ENCODE data around the gene PDE7B. TPM values are rescaled to one million over a fixed set of nuclear protein-coding genes. Genes with fewer than 3 reads are reported as not detected.

The PDE7B gene
- total and polyA plus RNA-seq, 9 of the 15 experiments (the other 6 are each of a cell fraction or from before 2014, with no cell fraction given), result 0.01 TPM; not detected in 8

GRCh38 chr6:136067731-136068341 lies 216.3 kb downstream of the PDE7B start (continued):
- no peak for TF ChIP-seq MNT (conservative IDR thresholded peaks at IDR 0.05)
- no peak for TF ChIP-seq PTBP1 (IDR thresholded peaks at IDR 0.05; ENCODE audit: low read depth, low read length)
- no peak for TF ChIP-seq SMARCE1 (IDR thresholded peaks at IDR 0.05)
- no peak for TF ChIP-seq THRA (IDR thresholded peaks at IDR 0.05)
- no peak for TF ChIP-seq SRSF3 (IDR thresholded peaks at IDR 0.05; ENCODE audit: insufficient read depth, low read length)

- DNase-seq (ENCODE audit: extremely low read depth in 1 of 4, low spot score in 3 of 4) (no peak), FAIRE-seq (no peak), ATAC-seq (no peak)
- no peaks in the 10 kb centered on the region for H3K4me1 ChIP-seq (replicated peaks in 1 of 2; ENCODE audit: control insufficient read depth in 2 of 2, insufficient read depth in 2 of 2, low read length in 2 of 2)
- BruUV-seq (replicated peaks), result no TSS peak
- no peaks in the 10 kb centered on the region for H3K9me3 ChIP-seq (replicated peaks; ENCODE audit: control insufficient read depth, insufficient read depth, low read depth, low read length)
- H3K79me2 ChIP-seq (ENCODE audit: control insufficient read depth, insufficient read depth, low read length), result no peaks in the 10 kb centered on the region
- in situ Hi-C loops (cut with MboI) (no loop called here), intact Hi-C loops (cut with micrococcal nuclease) (no loop called here)
- H4K20me1 ChIP-seq (replicated peaks; ENCODE audit: control insufficient read depth, insufficient read depth, low read length), result no peaks in the 10 kb centered on the region
- H3K9me1 ChIP-seq (ENCODE audit: control insufficient read depth, insufficient read depth, low read length), result no peaks in the 10 kb centered on the region
- ChIA-PET CTCF (ENCODE audit: low intra/inter-chr PET ratio) (no interaction called here), POLR2A (no interaction called here)
- H2AFZ ChIP-seq (ENCODE audit: low read depth, low read length), result no peak overlapping the region
- WGBS (ENCODE audit: insufficient coverage, low coverage, missing lambda C conversion rate), result 7% methylated on average over 2 of the region's 2 CpGs
- no peak overlapping the region for H3K4me3 ChIP-seq
- H3K36me3 ChIP-seq (ENCODE audit: control insufficient read depth, insufficient read depth, low read length), result no peaks in the 10 kb centered on the region
- no peak overlapping the region for H3K9ac ChIP-seq (ENCODE audit: insufficient read depth in 1 of 2, low read depth in 2 of 2, low read length in 2 of 2)
- no peak overlapping the region for H3K4me2 ChIP-seq (ENCODE audit: insufficient read depth, low read length)
- no peak overlapping the region for H3K27ac ChIP-seq (ENCODE audit: extremely low read depth, low read depth, low read length)
- peaks cover 2 to 11% of the 10 kb centered on the region in 2 experiments; a peak in 2 of 5 replicates for H3K27me3 ChIP-seq (ENCODE audit: control insufficient read depth in 2 of 2, insufficient read depth in 2 of 2, low read length in 2 of 2)
- TF ChIP-seq SP2 (IDR thresholded peaks at IDR 0.05; ENCODE audit: extremely low read depth, low read depth, low read length, poor library complexity, severe bottlenecking) (no peak), ZC3H11A (IDR thresholded peaks at IDR 0.05; ENCODE audit: low read depth, low read length) (no peak), BCL6 (CRISPR knock-in tag; IDR thresholded peaks at IDR 0.05) (no peak), U2AF2 (optimal IDR thresholded peaks at IDR 0.05; ENCODE audit: low read depth, low read length) (no peak), TFAP4 (CRISPR knock-in tag; IDR thresholded peaks at IDR 0.05; ENCODE audit: borderline replicate concordance) (no peak), TCFL5 (CRISPR knock-in tag; conservative IDR thresholded peaks at IDR 0.05) (no peak), BRF2 (IDR thresholded peaks at IDR 0.05; ENCODE audit: borderline replicate concordance, insufficient read depth, insufficient read length) (no peak), RHOXF2B (CRISPR knock-in tag; conservative IDR thresholded peaks at IDR 0.05) (no peak), NRF1 (conservative IDR thresholded peaks at IDR 0.05 in 1 of 2, IDR thresholded peaks at IDR 0.05 in 1 of 2) (no peak), ZNF740 (CRISPR knock-in tag; IDR thresholded peaks at IDR 0.05) (no peak), ZNF740 (tag; IDR thresholded peaks at IDR 0.05) (no peak)
Observed at GRCh38 chr6:136069119-136069518, 217.6 kb downstream of the PDE7B start.
